CD4-positive, alpha-beta T cell treated with Interferon alpha-2 for 1 hour (primary cell): ENCODE measurements around the gene FRMPD3.
"Not testable (repeated sequence)": the region's sequence is repeated elsewhere in the genome, so short reads cannot be mapped to it uniquely, and the experiment has no call there.

Experiments used
- DNase-seq, 2 donors: peaks; one replicate each; pipeline ENCODE4 v3.0.0-alpha.2; 2020 to 2022

FRMPD3 gene

DNA sequence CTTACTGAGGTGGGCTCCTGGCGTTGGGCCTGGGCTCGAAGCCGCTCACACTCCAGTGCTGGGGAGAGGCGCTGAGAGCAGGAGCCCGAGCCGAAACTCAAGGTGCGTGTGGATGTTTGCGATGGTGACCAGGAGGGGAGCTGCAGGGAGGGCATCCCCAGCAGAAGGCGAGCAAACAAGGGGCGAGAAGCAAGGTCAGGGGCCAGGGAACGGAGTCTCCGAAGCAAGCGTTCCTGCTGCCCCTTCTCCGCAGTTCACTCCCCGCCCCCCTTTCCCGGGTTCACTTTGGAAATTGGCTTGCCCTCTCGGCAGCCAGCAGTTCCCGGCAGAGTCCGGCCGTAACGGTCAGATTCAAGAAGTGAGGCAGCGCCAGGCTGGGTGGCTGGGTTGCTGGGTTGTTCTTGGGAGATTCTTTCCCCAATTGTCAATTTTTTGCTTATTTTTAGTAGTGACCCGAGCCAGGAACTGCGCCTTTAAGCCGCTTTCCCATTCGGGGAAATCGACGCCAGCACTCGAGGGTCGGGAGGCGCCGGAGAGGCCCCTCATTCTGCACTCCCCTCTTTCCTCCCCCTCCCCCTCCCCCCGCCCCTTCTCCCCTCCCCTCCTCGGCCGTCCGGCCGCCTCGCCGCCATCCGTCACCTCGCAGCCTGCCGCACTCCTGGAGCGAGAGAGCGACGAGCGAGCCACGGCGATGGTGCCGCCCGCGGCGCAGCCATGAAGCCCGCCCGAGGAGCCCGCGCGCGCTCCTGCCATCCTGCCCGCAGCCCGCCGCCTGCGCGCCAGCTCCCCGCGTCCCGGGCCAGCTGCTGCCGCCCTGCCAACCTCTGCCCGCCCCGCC, at the start of gene FRMPD3:
Gene FRMPD3 (plus strand): TSS at position 655 of the 838 bp plus-strand sequence. CDS start 76,937 bp downstream, outside the sequence.
- DNase-seq: peak in 1 of 2 donors; percentile 16

DNA sequence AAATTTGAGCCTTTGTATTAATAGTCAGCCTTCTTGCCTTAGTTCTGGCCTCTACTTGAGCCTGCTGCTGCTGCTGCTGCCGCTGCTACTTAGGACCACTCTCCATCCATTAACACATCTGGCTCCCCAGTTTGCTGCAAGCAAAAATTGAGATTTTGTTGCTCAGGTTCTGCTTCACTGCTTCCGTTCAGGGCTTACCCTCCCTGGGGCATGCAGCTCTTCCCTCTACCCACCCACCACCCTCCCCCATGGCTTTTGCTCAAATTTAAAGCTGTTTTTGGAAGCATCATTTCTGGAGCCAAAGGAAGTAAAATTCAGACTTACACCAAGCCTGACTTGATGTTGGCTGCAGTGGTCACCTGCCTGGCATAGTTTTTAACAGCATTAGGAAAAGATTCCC, 28.9 kb upstream of the FRMPD3 start:
- no peak for DNase-seq

GRCh38 chrX:107421337-107421861, 28.1 kb upstream of the FRMPD3 start:
- no peak for DNase-seq

DNA sequence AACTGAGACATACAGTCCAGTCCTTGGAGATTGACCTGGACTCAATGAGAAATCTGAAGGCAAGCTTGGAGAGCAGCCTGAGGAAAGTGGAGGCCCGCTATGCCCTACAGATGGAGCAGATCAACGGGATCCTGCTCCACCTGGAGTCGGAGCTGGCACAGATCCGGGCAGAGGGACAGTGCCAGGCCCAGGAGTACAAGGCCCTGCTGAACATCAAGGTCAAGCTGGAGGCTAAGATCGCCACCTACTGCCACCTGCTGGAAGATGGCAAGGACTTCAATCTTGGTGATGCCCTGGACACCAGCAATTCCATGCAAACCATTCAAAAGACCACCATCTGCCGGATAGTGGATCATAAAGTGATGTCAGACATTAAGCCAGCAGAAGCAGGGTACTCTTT, 20.4 kb upstream of the FRMPD3 start:
- peak; percentile 14 to 38 for DNase-seq

DNA sequence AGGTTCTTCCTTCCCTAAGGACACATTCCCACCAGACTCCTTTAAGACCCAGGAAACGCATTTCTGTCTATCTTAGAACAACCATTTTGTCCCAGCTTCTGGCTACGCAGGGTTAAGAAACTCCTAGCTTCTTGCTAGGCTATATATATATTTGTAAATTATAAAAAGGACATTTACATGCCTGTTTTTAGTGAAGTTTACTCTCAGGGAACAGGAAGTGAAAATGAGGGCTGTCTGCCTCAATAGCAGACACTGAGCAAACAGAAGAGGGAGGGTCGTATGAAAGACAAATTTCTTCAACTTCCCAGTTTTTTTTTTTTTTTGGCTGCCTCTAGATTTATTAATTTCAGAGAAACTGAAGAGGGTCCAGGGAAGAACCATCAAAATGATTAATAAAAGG, 9.3 kb upstream of the FRMPD3 start:
- no peak for DNase-seq

DNA sequence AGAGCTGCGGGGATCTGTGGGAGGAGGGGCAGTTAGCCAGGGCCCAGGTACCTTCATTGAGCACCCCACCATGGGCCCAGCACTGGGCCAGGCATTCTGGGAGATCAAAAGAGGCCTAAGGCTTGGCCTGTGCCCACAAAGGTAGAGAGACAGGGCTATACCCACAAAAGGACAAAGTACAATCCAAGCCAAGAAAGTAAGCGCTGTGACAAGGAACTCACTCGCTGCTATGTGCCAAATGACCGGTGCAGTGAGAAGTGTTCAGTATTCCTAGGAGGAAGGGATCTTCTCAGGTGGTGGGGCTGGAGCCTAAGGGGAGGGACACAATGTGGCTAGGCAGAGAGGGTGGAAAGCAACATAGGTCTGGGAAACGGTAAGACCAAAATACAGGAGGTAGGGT, 8.8 kb upstream of the FRMPD3 start:
- no peak for DNase-seq

DNA sequence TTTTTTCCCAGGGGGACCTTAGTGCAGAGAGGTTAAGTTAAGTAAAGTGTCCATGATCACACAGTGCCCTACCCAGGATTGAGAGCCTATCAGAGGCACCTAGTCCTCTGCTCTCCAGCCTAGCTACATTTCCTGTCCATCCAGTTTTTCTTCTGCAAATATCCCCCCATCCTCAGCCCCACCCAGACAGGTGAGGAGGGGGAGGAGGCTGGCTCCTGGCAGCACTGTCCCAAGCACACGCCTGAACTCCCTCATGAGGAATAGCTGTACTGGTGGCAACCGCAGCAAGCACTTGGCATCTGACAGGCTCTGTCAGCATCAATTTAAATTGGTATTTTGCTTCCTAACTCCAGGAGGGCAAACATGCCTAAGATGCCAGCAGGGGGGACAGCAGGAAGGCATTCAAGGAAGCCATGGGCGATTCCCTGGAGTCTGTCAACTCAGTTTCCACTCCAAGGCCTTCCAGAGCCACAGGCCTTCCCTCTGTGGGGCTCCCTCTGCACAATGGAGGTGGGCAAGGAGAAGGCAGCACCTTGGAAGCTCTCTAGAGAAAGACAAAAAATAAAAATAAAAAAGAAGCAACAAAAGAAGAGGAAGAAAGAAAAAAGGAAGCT, 6.4 kb upstream of the FRMPD3 start:
- DNase-seq: no peak

DNA sequence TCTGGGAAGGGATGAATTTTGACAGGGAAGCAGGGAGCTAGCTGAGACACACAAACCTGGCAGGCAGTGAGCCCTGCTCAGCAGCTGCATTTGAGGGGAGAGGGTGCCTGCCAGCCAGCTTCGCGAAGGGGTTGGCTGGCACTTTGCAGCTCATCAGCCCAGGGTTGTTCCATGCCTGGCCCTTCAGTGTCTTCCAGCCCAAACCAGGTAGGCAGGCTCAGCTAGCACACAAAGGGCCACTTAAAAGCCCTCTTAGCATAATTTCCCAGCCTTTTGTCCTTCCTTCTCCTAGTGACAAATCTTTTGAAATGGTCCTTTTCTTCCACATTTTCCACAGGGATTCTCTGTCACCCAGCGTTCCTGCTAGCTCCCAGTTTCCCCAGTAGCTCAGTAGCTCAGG, 4.3 kb upstream of the FRMPD3 start:
- no peak for DNase-seq

DNA sequence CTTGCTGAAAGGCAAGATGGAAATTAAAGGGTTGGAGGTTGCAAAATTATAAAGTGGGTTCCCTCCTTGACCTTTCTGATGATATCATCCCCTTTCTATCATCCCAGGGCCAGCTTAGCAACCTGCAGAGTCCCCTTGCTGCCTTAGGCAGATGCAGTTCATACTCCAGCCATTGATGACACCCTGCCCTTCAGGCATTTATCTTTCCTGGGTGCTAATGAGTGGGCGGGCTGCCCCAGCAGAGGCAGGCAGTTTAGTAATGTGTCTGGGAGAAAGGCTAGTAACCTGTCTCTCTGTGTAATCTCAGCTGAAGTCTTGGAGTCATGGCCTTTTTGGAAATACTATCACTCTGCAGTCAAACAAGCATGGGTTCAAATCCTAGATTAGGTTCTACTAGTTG, 3.8 kb upstream of the FRMPD3 start:
- DNase-seq: no peak

- no peak for DNase-seq
These were observed 1.8 kb upstream of the FRMPD3 start for GRCh38 chrX:107447642-107448041.

- DNase-seq: no peak
These were observed 841 bp upstream of the FRMPD3 start for GRCh38 chrX:107448625-107448997.

- peak; percentile 15 to 48 for DNase-seq
These were observed 1.5 kb downstream of the FRMPD3 start for GRCh38 chrX:107450823-107451509.

- DNase-seq: peak; percentile 6 to 35
These were observed 2.3 kb downstream of the FRMPD3 start for GRCh38 chrX:107451731-107452130.

DNA sequence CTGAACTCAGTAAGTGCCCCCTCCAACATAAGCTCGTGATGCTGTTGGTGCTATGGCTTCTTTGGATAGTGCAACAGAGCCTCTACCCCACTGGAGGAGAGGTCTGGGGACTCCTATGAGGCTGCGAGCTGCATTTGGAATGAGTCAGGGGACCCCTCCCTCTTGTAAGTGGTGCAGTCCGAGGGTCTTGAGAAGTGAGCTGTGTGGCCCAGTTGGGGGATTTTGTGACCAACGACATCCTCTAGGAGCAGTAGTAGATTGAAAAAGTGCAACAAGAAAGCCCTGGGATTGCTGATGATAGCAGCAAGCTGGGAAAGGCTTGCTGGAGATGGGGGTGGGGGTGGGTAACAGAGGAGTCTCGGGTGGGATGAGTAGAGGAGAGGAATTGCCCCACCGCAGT, 3.1 kb downstream of the FRMPD3 start:
- no peak for DNase-seq

GRCh38 chrX:107454302-107454701, 4.8 kb downstream of the FRMPD3 start:
- peak; percentile 3 to 40 for DNase-seq

GRCh38 chrX:107457289-107457688, 7.8 kb downstream of the FRMPD3 start:
- DNase-seq: no peak

GRCh38 chrX:107465932-107466620, 16.6 kb downstream of the FRMPD3 start:
- no peak for DNase-seq

GRCh38 chrX:107467271-107467670, 17.8 kb downstream of the FRMPD3 start:
- no peak for DNase-seq

DNA sequence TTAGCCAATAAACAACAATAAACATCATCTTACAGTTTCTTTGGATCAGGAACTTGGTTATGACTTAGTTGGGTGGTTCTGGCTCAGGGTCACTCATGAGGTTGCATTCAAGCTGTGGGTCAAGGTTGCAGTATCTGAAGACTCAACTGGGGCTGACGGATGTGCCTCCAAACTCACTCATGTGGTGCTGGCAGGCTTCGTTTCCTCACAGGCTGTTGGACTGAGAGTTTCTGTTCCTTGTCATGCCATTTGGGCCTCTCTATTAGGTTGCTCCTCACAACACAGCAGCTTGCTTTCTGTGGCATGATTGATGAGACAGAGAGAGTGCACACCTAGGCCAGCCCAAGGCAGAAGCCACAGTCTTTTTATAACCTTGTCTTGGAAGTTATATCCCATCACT, 20.7 kb downstream of the FRMPD3 start:
- DNase-seq: no peak

GRCh38 chrX:107470971-107471370, 21.5 kb downstream of the FRMPD3 start:
- no peak for DNase-seq

DNA sequence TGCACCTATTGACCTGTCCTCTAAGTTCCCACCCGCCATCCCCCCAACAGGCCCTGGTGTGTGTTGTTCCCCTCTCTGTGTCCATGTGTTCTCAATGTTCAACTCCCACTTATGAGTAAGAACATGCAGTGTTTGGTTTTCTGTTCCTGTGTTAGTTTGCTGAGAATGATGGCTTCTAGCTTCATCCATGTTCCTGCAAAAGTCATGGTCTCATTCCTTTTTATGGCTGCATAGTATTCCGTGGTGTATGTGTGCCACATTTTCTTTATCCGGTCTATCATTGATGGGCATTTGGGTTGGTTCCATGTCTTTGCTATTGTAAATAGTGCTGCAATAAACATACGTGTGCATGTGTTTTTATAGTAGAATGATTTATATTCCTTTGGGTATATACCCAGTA, 22.0 kb downstream of the FRMPD3 start:
- not testable (repeated sequence) for DNase-seq

DNA sequence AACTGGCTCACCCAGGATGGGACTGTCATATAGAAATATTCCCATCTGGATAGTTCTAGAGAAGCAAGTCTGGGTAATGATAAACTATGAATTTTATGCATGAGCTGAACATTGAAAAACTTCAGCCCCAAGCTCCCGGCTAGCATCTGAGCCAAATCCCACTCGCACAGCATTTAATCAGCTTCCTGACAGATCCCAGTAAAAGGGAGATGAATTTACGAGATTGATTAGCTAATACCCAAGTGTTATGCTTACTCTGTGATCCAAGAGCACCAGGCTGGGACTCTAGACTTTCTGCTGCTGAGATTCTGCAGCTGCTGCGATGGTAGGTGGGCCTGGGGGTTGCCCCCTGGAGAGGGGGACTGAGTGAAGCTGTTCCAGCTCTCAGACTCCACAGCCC, 28.0 kb downstream of the FRMPD3 start:
- DNase-seq: no peak

DNA sequence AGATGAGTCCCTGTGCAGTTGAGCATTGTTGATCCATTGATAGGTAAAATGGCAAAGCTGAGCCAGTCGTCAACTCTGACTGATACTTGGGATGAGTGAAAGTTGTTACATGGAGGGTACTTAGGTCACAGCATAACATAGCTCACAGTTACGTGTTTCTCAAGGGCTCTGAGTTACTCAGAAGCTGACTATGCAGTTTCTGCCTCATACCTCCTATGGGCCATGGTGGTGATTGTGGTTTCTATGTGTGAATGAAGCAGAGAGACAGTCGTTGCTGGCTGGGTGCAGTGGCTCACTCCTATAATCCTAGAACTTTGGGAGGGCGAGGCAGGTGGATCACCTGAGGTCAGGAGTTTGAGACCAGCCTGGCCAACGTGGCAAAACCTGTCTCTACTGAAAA, 30.8 kb downstream of the FRMPD3 start:
- peak in 1 of 2 donors; percentile 19 for DNase-seq
